NCI-H1930 (cell line): ENCODE measurements around the gene NTM.

ENCODE experiments used
- DNase-seq, 2 experiments: peaks; one replicate each; lab custom pipeline; 2025; lab: John Stamatoyannopoulos, UW

NTM gene

GRCh38 chr11:131734871-131735270, 364.5 kb downstream of the NTM start:
- no peak for DNase-seq

- no peak for DNase-seq
Observed at GRCh38 chr11:131737357-131737756, 366.9 kb downstream of the NTM start.

- DNase-seq: peak in 1 of 2 experiments; percentile 14
Observed at GRCh38 chr11:131739243-131739882, 368.9 kb downstream of the NTM start.

- DNase-seq: peak in 1 of 2 experiments; percentile 8
Observed at GRCh38 chr11:131744847-131745246, 374.4 kb downstream of the NTM start.

GRCh38 chr11:131745405-131745804, 375.0 kb downstream of the NTM start:
- DNase-seq: no peak

GRCh38 chr11:131746201-131746600, 375.8 kb downstream of the NTM start:
- no peak for DNase-seq

- peak; percentile 25 to 44 for DNase-seq
Observed at GRCh38 chr11:131748151-131749050, 378.0 kb downstream of the NTM start.

- DNase-seq: no peak
Observed at GRCh38 chr11:131749101-131749500, 378.7 kb downstream of the NTM start.

GRCh38 chr11:131750152-131750551, 379.7 kb downstream of the NTM start:
- no peak for DNase-seq

GRCh38 chr11:131750692-131751091, 380.3 kb downstream of the NTM start:
- no peak for DNase-seq

GRCh38 chr11:131754671-131755070, 384.3 kb downstream of the NTM start:
- DNase-seq: no peak

- no peak for DNase-seq
Observed at GRCh38 chr11:131756479-131757110, 386.2 kb downstream of the NTM start.

- no peak for DNase-seq
Observed at GRCh38 chr11:131758726-131759125, 388.3 kb downstream of the NTM start.

- no peak for DNase-seq
Observed at GRCh38 chr11:131759140-131759539, 388.7 kb downstream of the NTM start.

GRCh38 chr11:131760091-131761061, 390.0 kb downstream of the NTM start:
- no peak for DNase-seq

GRCh38 chr11:131762346-131763110, 392.1 kb downstream of the NTM start:
- no peak for DNase-seq

GRCh38 chr11:131763193-131763890, 392.9 kb downstream of the NTM start:
- DNase-seq: no peak

GRCh38 chr11:131764126-131764525, 393.7 kb downstream of the NTM start:
- no peak for DNase-seq

- no peak for DNase-seq
Observed at GRCh38 chr11:131764649-131765048, 394.2 kb downstream of the NTM start.

- DNase-seq: no peak
Observed at GRCh38 chr11:131766637-131767036, 396.2 kb downstream of the NTM start.
